Body of pancreas (tissue), 4 donors: ENCODE data around the gene DLST. TPM values are rescaled to one million over a fixed set of nuclear protein-coding genes. Genes with fewer than 3 reads are reported as not detected.

Experiments used
- ATAC-seq: fragments of 150-250 bp; one replicate; pipeline ENCODE4 v1.9.1; 2016
- DNase-seq, 4 donors: peaks; one replicate each; pipeline ENCODE4 v3.0.0-alpha.2; 2019
- H3K27ac ChIP-seq, 4 donors: fragments of 200-600 bp; sonication (generic); 1 replicate in 3 of 4; 2 replicates in 1 of 4; pipeline versions ENCODE4 v1.5.1 to v1.6.1; 2016 to 2019; ENCODE audit warnings: mild to moderate bottlenecking in 1 of 4, mixed read lengths in 1 of 4, moderate library complexity in 1 of 4
- H3K27me3 ChIP-seq, 2 donors: fragments of 200-600 bp; sonication (generic); one replicate each; pipeline ENCODE4 v1.6.0; 2016; ENCODE audit warnings: mild to moderate bottlenecking in 1 of 2
- H3K36me3 ChIP-seq, 2 donors: fragments of 200-600 bp; sonication (generic); replicated peaks in 1 of 2; 2 replicates each; pipeline ENCODE4 v1.5.1; 2016; ENCODE audit warnings: low read depth in 2 of 2; ENCODE audit not compliant: insufficient read depth in 1 of 2
- H3K4me1 ChIP-seq: fragments of 200-600 bp; sonication (generic); one replicate; pipeline ENCODE4 v1.6.0; 2016
- H3K4me3 ChIP-seq, 2 donors: fragments of 200-600 bp; sonication (generic); 1 replicate in 1 of 2; 2 replicates in 1 of 2; pipeline ENCODE4 v1.5.1; 2016 to 2019
- H3K9me3 ChIP-seq, 3 donors: fragments of 200-600 bp; sonication (generic); 1 replicate in 2 of 3; 2 replicates in 1 of 3; pipeline ENCODE4 v1.5.1; 2016
- CTCF ChIP-seq, 7 experiments: fragments of 450-650 bp in 4 of 7; fragments of 200-600 bp in 3 of 7; sonication (generic) in 3 of 7; IDR thresholded peaks; one replicate each; pipeline ENCODE4 v1.5.1; 2016 to 2019; ENCODE audit warnings: antibody characterized with exemption in 7 of 7
- POLR2A ChIP-seq, 3 donors: fragments of 450-650 bp; IDR thresholded peaks; one replicate each; pipeline ENCODE4 v1.6.1; 2016; ENCODE audit warnings: antibody characterized with exemption in 3 of 3, mild to moderate bottlenecking in 2 of 3
- WGBS, 2 donors: methylation state at CpG; one replicate each; pipeline ENCODE4 v1.1.5; 2017; 5-methylcytosine and 5-hydroxymethylcytosine counted together
- intact Hi-C: fragments of 100-400 bp; cut with DNase I; formaldehyde crosslinking; loops from one replicate; pipeline ENCODE4 v1.15.1; 2023
- total RNA-seq, 2 donors: library from RNA; depleted of rRNA; stranded (reverse); fragments of >200 nt; gene quantifications; one replicate each; pipeline ENCODE4 v1.1.0, GENCODE V29; 2016

DLST gene
- total RNA-seq, 2 donors from 2014 or later, result 33.7 to 36.3 TPM

DNA sequence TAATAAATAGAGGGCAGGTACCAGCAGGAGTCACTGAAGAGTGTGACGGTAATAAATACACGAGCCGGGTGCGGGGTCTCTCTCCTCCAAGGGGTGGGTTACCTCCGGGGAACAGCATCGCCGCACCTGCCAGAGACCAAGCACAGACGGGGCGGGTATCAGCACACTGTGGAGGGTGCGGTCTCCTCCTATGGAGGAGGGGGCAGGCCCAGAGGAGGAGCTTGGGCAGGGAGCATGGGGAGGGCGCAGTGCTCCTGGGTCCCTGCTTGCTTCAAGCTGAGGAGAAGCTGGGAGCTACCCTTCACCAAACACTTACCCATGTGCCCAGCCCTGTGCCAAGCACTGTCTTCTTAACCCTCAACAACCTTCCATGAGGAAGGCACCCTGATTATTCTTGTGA, 60.9 kb downstream of the DLST start:
- 85 to 89% methylated on average over 10 to 11 of the region's 11 CpGs for WGBS, 2 donors
- DNase-seq (no peak), ATAC-seq (no peak)
- H3K9me3 ChIP-seq, result no peaks in the 10 kb centered on the region
- no peaks in the 10 kb centered on the region for H3K27me3 ChIP-seq
- H3K36me3 ChIP-seq, result no peaks in the 10 kb centered on the region
- TF ChIP-seq CTCF (IDR thresholded peaks at IDR 0.05) (no peak), POLR2A (IDR thresholded peaks at IDR 0.05) (no peak)
- peaks cover 6% of the 10 kb centered on the region for H3K4me1 ChIP-seq
- intact Hi-C loops, result loop anchor here (10.0 kb wide), 1 partner anchor 362 kb away; no protein-coding TSS in a partner anchor
- H3K4me3 ChIP-seq, result no peak overlapping the region
- H3K27ac ChIP-seq, result peak overlapping the region in 2 of 4 donors; percentile 59 to 61

- TF ChIP-seq POLR2A (IDR thresholded peaks at IDR 0.05), result no peak
- TF ChIP-seq CTCF (IDR thresholded peaks at IDR 0.05), result peak; percentile 28 to 52 (median 44)
- Histone ChIP-seq H3K9me3 (no peaks in the 10 kb centered on the region), H3K4me3 (no peak overlapping the region), H3K27me3 (no peaks in the 10 kb centered on the region), H3K4me1 (peaks cover 10% of the 10 kb centered on the region), H3K27ac (no peak overlapping the region), H3K36me3 (no peaks in the 10 kb centered on the region)
- DNase-seq, result peak; percentile 48 to 65 (median 56)
- 42 to 50% methylated on average over 13 to 17 of the region's 17 CpGs for WGBS, 2 donors
- peak; percentile 43 for ATAC-seq
- intact Hi-C loops, result loop anchor here (5.0 to 10.0 kb wide), 2 partner anchors 142 to 359 kb away; no protein-coding TSS in a partner anchor
Measured at GRCh38 chr14:74945261-74945851, 63.6 kb downstream of the DLST start.

GRCh38 chr14:74945852-74946658, 64.3 kb downstream of the DLST start:
- Histone ChIP-seq H3K27ac (no peak overlapping the region), H3K4me3 (no peak overlapping the region), H3K9me3 (no peaks in the 10 kb centered on the region), H3K4me1 (peaks cover 17% of the 10 kb centered on the region), H3K36me3 (no peaks in the 10 kb centered on the region), H3K27me3 (no peaks in the 10 kb centered on the region)
- DNase-seq (peak; percentile 74 to 81 (median 78)), ATAC-seq (peak; percentile 80)
- intact Hi-C loops, result loop anchor here (5.0 to 10.0 kb wide), 2 partner anchors 141 to 359 kb away; no protein-coding TSS in a partner anchor
- peak; percentile 75 to 96 (median 87) for TF ChIP-seq CTCF (IDR thresholded peaks at IDR 0.05)
- no peak for TF ChIP-seq POLR2A (IDR thresholded peaks at IDR 0.05)
- 25 to 32% methylated on average over 14 to 17 of the region's 17 CpGs for WGBS, 2 donors

- H3K27ac ChIP-seq, result no peak overlapping the region
- no peaks in the 10 kb centered on the region for H3K36me3 ChIP-seq
- WGBS, 2 donors, result 19 to 20% methylated on average over 5 of the region's 5 CpGs
- intact Hi-C loops, result loop anchor here (5.0 to 10.0 kb wide), 2 partner anchors 141 to 358 kb away; no protein-coding TSS in a partner anchor
- no peak for DNase-seq
- peaks cover 24% of the 10 kb centered on the region for H3K4me1 ChIP-seq
- no peaks in the 10 kb centered on the region for H3K27me3 ChIP-seq
- TF ChIP-seq CTCF (IDR thresholded peaks at IDR 0.05) (no peak), POLR2A (IDR thresholded peaks at IDR 0.05) (no peak)
- no peak overlapping the region for H3K4me3 ChIP-seq
- ATAC-seq, result no peak
- no peaks in the 10 kb centered on the region for H3K9me3 ChIP-seq
Measured at GRCh38 chr14:74946659-74947281, 65.1 kb downstream of the DLST start.
